H1 (cell line): ENCODE results near the gene PGF. TPM values are rescaled to one million over a fixed set of nuclear protein-coding genes. Genes with fewer than 3 reads are reported as not detected.
A peak's percentile ranks its signal among the peaks of the same experiment; 100 is the strongest.

ENCODE experiments used
- CTCF ChIA-PET: fragments of 300-600 bp; sonication (Branson Sonifier 250); formaldehyde crosslinking; loops from one replicate; lab custom pipeline; 2021; ENCODE audit not compliant: partially characterized antibody; lab: Charles Lee
- POLR2A ChIA-PET: fragments of 300-600 bp; sonication (Branson Sonifier 250); formaldehyde crosslinking; loops from one replicate; lab custom pipeline; 2021; ENCODE audit warnings: inconsistent platforms; ENCODE audit not compliant: partially characterized antibody; lab: Charles Lee
- DNase-seq, 2 experiments: peaks; one replicate each; pipeline versions ENCODE4 v3.0.0 to v3.0.0-alpha.2; 2010 to 2022; ENCODE audit warnings: low spot score in 2 of 2, low read depth in 1 of 2, mixed read lengths in 1 of 2
- FAIRE-seq: peaks from 2 replicates; lab custom pipeline; 2011; peaks lifted over from hg19 to GRCh38; lab: Jason Lieb, UNC
- H2AFZ ChIP-seq: 2 replicates; pipeline ENCODE4 v1.8.1; 2012; ENCODE audit warnings: low read length, inconsistent platforms
- H2AK5ac ChIP-seq: 2 replicates; pipeline ENCODE4 v1.6.1; 2013; ENCODE audit warnings: low read depth, low read length
- H2BK120ac ChIP-seq: replicated peaks from 2 replicates; pipeline ENCODE3; 2013; ENCODE audit warnings: low read depth, low read length, inconsistent platforms
- H2BK12ac ChIP-seq: 2 replicates; pipeline ENCODE4 v1.6.1; 2013; ENCODE audit warnings: low read depth, low read length
- H2BK15ac ChIP-seq: 2 replicates; pipeline ENCODE4 v1.6.1; 2013; ENCODE audit warnings: low read length
- H2BK20ac ChIP-seq: 2 replicates; pipeline ENCODE4 v1.6.1; 2013; ENCODE audit warnings: low read length
- H2BK5ac ChIP-seq: 2 replicates; pipeline ENCODE4 v1.6.1; 2013; ENCODE audit warnings: low read depth, low read length
- H3K14ac ChIP-seq: 2 replicates; pipeline ENCODE4 v1.6.1; 2013; ENCODE audit warnings: inconsistent platforms; ENCODE audit not compliant: insufficient read length
- H3K18ac ChIP-seq: 2 replicates; pipeline ENCODE4 v1.6.1; 2013; ENCODE audit warnings: low read length; ENCODE audit errors: extremely low read depth
- H3K23ac ChIP-seq: 2 replicates; pipeline ENCODE4 v1.6.1; 2013; ENCODE audit warnings: inconsistent platforms; ENCODE audit not compliant: insufficient read length
- H3K23me2 ChIP-seq: 2 replicates; pipeline ENCODE4 v1.6.1; 2013; ENCODE audit warnings: low read depth, low read length
- H3K27ac ChIP-seq: 2 replicates; pipeline ENCODE4 v1.6.1; 2011; ENCODE audit warnings: low read depth, low read length, inconsistent platforms
- H3K27me3 ChIP-seq, 4 experiments: replicated peaks in 1 of 4; 1 replicate in 1 of 4; 2 replicates in 3 of 4; pipeline versions ENCODE4 v1.6.1 to v1.8.1; 2011 to 2013; ENCODE audit warnings: low read length in 3 of 4, mild to moderate bottlenecking in 3 of 4, inconsistent platforms in 2 of 4, mixed read lengths in 2 of 4, moderate library complexity in 1 of 4; ENCODE audit not compliant: control insufficient read depth in 3 of 4, insufficient read depth in 3 of 4; ENCODE audit errors: extremely low read depth in 1 of 4
- H3K36me3 ChIP-seq, 4 experiments: 2 replicates each; pipeline versions ENCODE4 v1.6.1 to v1.8.1; 2011 to 2013; ENCODE audit warnings: mild to moderate bottlenecking in 4 of 4, low read length in 3 of 4, moderate library complexity in 2 of 4, control low read depth in 1 of 4, inconsistent platforms in 1 of 4; ENCODE audit not compliant: insufficient read depth in 4 of 4, control insufficient read depth in 2 of 4
- H3K4ac ChIP-seq: replicated peaks from 2 replicates; pipeline ENCODE3; 2013; ENCODE audit warnings: low read length, low read depth, mixed read lengths, inconsistent platforms; ENCODE audit not compliant: insufficient read length
- H3K4me1 ChIP-seq, 4 experiments: replicated peaks in 1 of 4; 1 replicate in 1 of 4; 2 replicates in 3 of 4; pipeline versions ENCODE4 v1.6.1 to v1.8.1; 2011 to 2013; ENCODE audit warnings: low read length in 3 of 4, inconsistent platforms in 2 of 4, mixed read lengths in 1 of 4; ENCODE audit not compliant: insufficient read depth in 4 of 4, control insufficient read depth in 3 of 4
- H3K4me2 ChIP-seq, 2 experiments: 2 replicates each; pipeline versions ENCODE4 v1.6.1 to v1.8.1; 2011 to 2013; ENCODE audit warnings: low read depth in 2 of 2, low read length in 2 of 2, control low read depth in 1 of 2, inconsistent platforms in 1 of 2, mild to moderate bottlenecking in 1 of 2; ENCODE audit not compliant: insufficient read depth in 1 of 2
- H3K4me3 ChIP-seq, 4 experiments: fragments of 200-600, 300-600 bp in 1 of 4; sonication (generic), shearing (Covaris generic), sonication (Bioruptor Twin) in 1 of 4; 2 replicates each; pipeline versions ENCODE4 v1.5.1 to v1.8.1; 2011 to 2016; ENCODE audit warnings: low read length in 4 of 4, low read depth in 3 of 4, control low read depth in 2 of 4, inconsistent platforms in 2 of 4, mild to moderate bottlenecking in 2 of 4, mixed read lengths in 1 of 4, moderate library complexity in 1 of 4; ENCODE audit not compliant: insufficient read depth in 2 of 4; ENCODE audit errors: extremely low read depth in 1 of 4
- H3K56ac ChIP-seq: replicated peaks from 2 replicates; pipeline ENCODE3; 2013; ENCODE audit warnings: low read depth, mild to moderate bottlenecking, mixed read lengths, low read length, inconsistent platforms; ENCODE audit not compliant: insufficient read length
- H3K79me1 ChIP-seq: 2 replicates; pipeline ENCODE4 v1.6.1; 2013; ENCODE audit warnings: low read depth, low read length, control low read depth
- H3K79me2 ChIP-seq, 2 experiments: 2 replicates each; pipeline versions ENCODE4 v1.6.1 to v1.8.1; 2012 to 2013; ENCODE audit warnings: low read length in 2 of 2, mild to moderate bottlenecking in 2 of 2, inconsistent platforms in 1 of 2; ENCODE audit not compliant: insufficient read depth in 2 of 2, control insufficient read depth in 1 of 2
- H3K9ac ChIP-seq, 4 experiments: replicated peaks in 1 of 4; 1 replicate in 1 of 4; 2 replicates in 3 of 4; pipeline versions ENCODE4 v1.6.1 to v1.8.1; 2011 to 2013; ENCODE audit warnings: low read depth in 3 of 4, low read length in 3 of 4, control low read depth in 2 of 4, mild to moderate bottlenecking in 2 of 4, moderate library complexity in 2 of 4, inconsistent platforms in 1 of 4; ENCODE audit errors: extremely low read depth in 1 of 4
- H3K9me3 ChIP-seq, 2 experiments: 2 replicates each; pipeline versions ENCODE4 v1.6.1 to v1.8.1; 2012 to 2013; ENCODE audit warnings: mild to moderate bottlenecking in 2 of 2, moderate library complexity in 2 of 2, control low read depth in 1 of 2, inconsistent platforms in 1 of 2, low read depth in 1 of 2, low read length in 1 of 2, mixed read lengths in 1 of 2; ENCODE audit not compliant: insufficient read depth in 2 of 2
- H4K20me1 ChIP-seq, 2 experiments: replicated peaks in 1 of 2; 2 replicates each; pipeline versions ENCODE3 to v1.8.1; 2011 to 2013; ENCODE audit warnings: inconsistent platforms in 2 of 2, low read length in 2 of 2, mild to moderate bottlenecking in 1 of 2; ENCODE audit not compliant: insufficient read depth in 2 of 2, control insufficient read depth in 1 of 2
- H4K5ac ChIP-seq: 2 replicates; pipeline ENCODE4 v1.6.1; 2013; ENCODE audit warnings: low read length, low read depth, mixed read lengths, inconsistent platforms; ENCODE audit not compliant: insufficient read length
- H4K8ac ChIP-seq: 2 replicates; pipeline ENCODE4 v1.8.0; 2013; ENCODE audit warnings: mild to moderate bottlenecking, moderate library complexity, low read length, inconsistent platforms; ENCODE audit not compliant: insufficient read depth; ENCODE audit errors: extremely low read depth
- H4K91ac ChIP-seq: replicated peaks from 2 replicates; pipeline ENCODE3; 2013; ENCODE audit warnings: low read length, mixed read lengths, inconsistent platforms; ENCODE audit not compliant: insufficient read length
- ASH2L ChIP-seq: fragments of 200-600, 300-600 bp; sonication (generic); IDR thresholded peaks from one replicate; pipeline ENCODE4 v1.7.1; 2017; ENCODE audit warnings: low read length
- CHD2 ChIP-seq: IDR thresholded peaks from 2 replicates; pipeline ENCODE4 v1.6.1; 2012; ENCODE audit warnings: low read length, improper control_type of control experiment
- EP300 ChIP-seq, 2 experiments: IDR thresholded peaks; 1 replicate in 1 of 2; 2 replicates in 1 of 2; pipeline ENCODE4 v1.6.1; 2011 to 2012; ENCODE audit warnings: low read depth in 2 of 2, low read length in 2 of 2, mild to moderate bottlenecking in 2 of 2, borderline replicate concordance in 1 of 2, inconsistent platforms in 1 of 2, moderate library complexity in 1 of 2
- EZH2 ChIP-seq: fragments of 200-600 bp; sonication (generic); IDR thresholded peaks from 2 replicates; pipeline ENCODE4 v1.7.1; 2012; ENCODE audit warnings: low read depth, mild to moderate bottlenecking, moderate library complexity, low read length, inconsistent platforms; ENCODE audit not compliant: severe bottlenecking
- KDM5A ChIP-seq: fragments of 200-600 bp; IDR thresholded peaks from 2 replicates; pipeline ENCODE4 v1.7.1; 2012; ENCODE audit warnings: mild to moderate bottlenecking, low read length, inconsistent platforms, mixed read lengths
- RAD21 ChIP-seq, 2 experiments: IDR thresholded peaks in 1 of 2; conservative IDR thresholded peaks in 1 of 2; 2 replicates each; pipeline ENCODE4 v1.6.1; 2011; ENCODE audit warnings: low read depth in 2 of 2, low read length in 2 of 2, improper control_type of control experiment in 1 of 2, inconsistent platforms in 1 of 2, mild to moderate bottlenecking in 1 of 2, moderate library complexity in 1 of 2
- SP1 ChIP-seq: IDR thresholded peaks from 2 replicates; pipeline ENCODE4 v1.6.1; 2011; ENCODE audit warnings: low read depth, low read length
- SP2 ChIP-seq: IDR thresholded peaks from 2 replicates; pipeline ENCODE4 v1.6.1; 2012; ENCODE audit warnings: mild to moderate bottlenecking, low read length, inconsistent platforms
- SRF ChIP-seq: IDR thresholded peaks from 2 replicates; pipeline ENCODE4 v1.6.1; 2011; ENCODE audit warnings: mild to moderate bottlenecking, low read depth, low read length, moderate library complexity
- TAF1 ChIP-seq: IDR thresholded peaks from 2 replicates; pipeline ENCODE4 v1.6.1; 2011; ENCODE audit warnings: mild to moderate bottlenecking, low read depth, low read length
- WGBS, 2 experiments: shearing (Covaris generic) in 1 of 2; methylation state at CpG; one replicate each; pipeline versions ENCODE4 v1.1.6 to v1.1.7; 2013 to 2015; ENCODE audit warnings: low lambda C conversion rate in 2 of 2, mixed read lengths in 2 of 2, inconsistent platforms in 1 of 2, low coverage in 1 of 2, missing lambda C conversion rate in 1 of 2; ENCODE audit not compliant: insufficient replicate concordance in 2 of 2, insufficient coverage in 1 of 2, insufficient read length in 1 of 2; ENCODE audit errors: extremely low coverage in 1 of 2, missing lambda C conversion rate in 1 of 2; 5-methylcytosine and 5-hydroxymethylcytosine counted together
- polyA plus RNA-seq, 7 experiments: library from polyadenylated mRNA; depleted of rRNA in 3 of 7; stranded (reverse) in 5 of 7; unstranded in 2 of 7; fragments of >200 nt in 5 of 7; fragments of 200-250 nt in 2 of 7; gene quantifications; 1 replicate in 5 of 7; 2 replicates in 1 of 7; 4 replicates in 1 of 7; pipeline versions ENCODE4 v1.2.1 to v1.2.3, GENCODE V29; 2011 to 2013; ENCODE audit warnings: missing spikeins in 2 of 7, mixed read lengths in 2 of 7
- total RNA-seq: library from RNA; stranded (reverse); fragmentation: NEBNext Ultra II Directional; extraction: Animal tissue kit (Norgen Biotek cat#: 25700); gene quantifications from 2 replicates; pipeline ENCODE4 v1.2.1, GENCODE V29; 2021
- TF ChIP-seq, protein P1 (sequence below): IDR thresholded peaks from 2 replicates; pipeline ENCODE4 v1.6.1; 2011; ENCODE audit warnings: low read length, improper control_type of control experiment
- TF ChIP-seq, protein P2 (sequence below): IDR thresholded peaks from 2 replicates; pipeline ENCODE4 v1.6.1; 2012; ENCODE audit warnings: inconsistent platforms

PGF gene
- total and polyA plus RNA-seq, 2 of the 8 experiments (the other 6 are each of a cell fraction or from before 2014, with no cell fraction given): 2.1 to 4.1 TPM

DNA sequence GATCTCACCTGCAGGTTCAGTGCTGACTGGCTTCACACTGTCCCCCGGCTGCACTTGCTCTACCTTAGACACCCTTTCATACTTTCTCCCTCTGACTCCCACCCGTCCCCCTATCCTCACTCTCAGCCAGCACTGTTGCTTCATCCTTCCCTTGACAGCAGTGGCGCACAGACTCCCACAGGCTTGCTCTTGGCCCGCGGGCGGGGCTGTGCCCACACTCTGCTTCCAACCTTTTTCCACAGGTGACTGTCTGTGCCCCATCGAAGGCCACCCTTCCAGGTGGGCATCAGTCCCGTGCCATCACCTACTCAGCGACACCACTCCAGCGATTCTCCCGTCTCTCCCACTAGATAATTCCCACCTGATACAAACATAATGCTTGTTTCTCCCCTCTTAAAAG is 31.3 kb downstream of the PGF start:
- H2BK12ac ChIP-seq: no peak overlapping the region
- POLR2A ChIA-PET: interaction anchor here (1.3 to 3.6 kb wide), 5 partner anchors 11 to 21 kb away, joined by 4 to 16 read pairs (median 12); no protein-coding TSS in a partner anchor
- 89% methylated on average over 11 of the region's 11 CpGs; no CpG with 5 or more reads in 1 of the 2 experiments for WGBS, 2 experiments
- peak overlapping the region; percentile 89 for H4K8ac ChIP-seq
- no peak overlapping the region for H3K9ac ChIP-seq
- H4K5ac ChIP-seq: no peak overlapping the region
- H3K79me2 ChIP-seq: no peaks in the 10 kb centered on the region
- no peak overlapping the region for H3K56ac ChIP-seq
- no peak overlapping the region for H2AFZ ChIP-seq
- H3K4me1 ChIP-seq: no peaks in the 10 kb centered on the region
- peak overlapping the region; percentile 72; the same call in 1 of the 2 replicates for H2BK15ac ChIP-seq
- peaks cover 2% of the 10 kb centered on the region; the same call in 1 of the 2 replicates for H3K23me2 ChIP-seq
- H2AK5ac ChIP-seq: no peak overlapping the region
- H3K27ac ChIP-seq: no peak overlapping the region
- no peak overlapping the region for H2BK5ac ChIP-seq
- CTCF ChIA-PET: interaction anchor here (1.5 to 2.5 kb wide), 4 partner anchors 10 to 64 kb away, joined by 4 to 15 read pairs (median 6); no protein-coding TSS in a partner anchor
- H3K4me2 ChIP-seq: peak overlapping the region in 1 of 2 experiments; percentile 61; a peak in 1 of 4 replicates
- no peak overlapping the region for H3K4me3 ChIP-seq
- no peak overlapping the region for H3K18ac ChIP-seq
- H3K23ac ChIP-seq: no peak overlapping the region
- no peaks in the 10 kb centered on the region for H4K20me1 ChIP-seq
- H2BK120ac ChIP-seq: no peak overlapping the region
- no peaks in the 10 kb centered on the region for H3K79me1 ChIP-seq
- H3K27me3 ChIP-seq: 0 out of 7 replicates have a peak, but pooled peaks cover 0 to 2% (median 0%) of the 10 kb centered on the region in 4 experiments
- no peak overlapping the region for H3K14ac ChIP-seq
- H3K9me3 ChIP-seq: no peaks in the 10 kb centered on the region
- DNase-seq (no peak), FAIRE-seq (no peak)
- no peak overlapping the region for H4K91ac ChIP-seq
- no peak overlapping the region for H3K4ac ChIP-seq
- H2BK20ac ChIP-seq: no peak overlapping the region
- peaks cover 0 to 3% (median 0%) of the 10 kb centered on the region in 4 experiments; a peak in 3 of 8 replicates for H3K36me3 ChIP-seq
- TF ChIP-seq CHD2: no peak
- no peak for TF ChIP-seq SP1
- no peak for TF ChIP-seq KDM5A
- no peak for TF ChIP-seq EZH2
- no peak for TF ChIP-seq TAF1
- TF ChIP-seq, protein P1, sequence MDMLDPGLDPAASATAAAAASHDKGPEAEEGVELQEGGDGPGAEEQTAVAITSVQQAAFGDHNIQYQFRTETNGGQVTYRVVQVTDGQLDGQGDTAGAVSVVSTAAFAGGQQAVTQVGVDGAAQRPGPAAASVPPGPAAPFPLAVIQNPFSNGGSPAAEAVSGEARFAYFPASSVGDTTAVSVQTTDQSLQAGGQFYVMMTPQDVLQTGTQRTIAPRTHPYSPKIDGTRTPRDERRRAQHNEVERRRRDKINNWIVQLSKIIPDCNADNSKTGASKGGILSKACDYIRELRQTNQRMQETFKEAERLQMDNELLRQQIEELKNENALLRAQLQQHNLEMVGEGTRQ: no peak
- TF ChIP-seq SRF: no peak
- TF ChIP-seq, protein P2, sequence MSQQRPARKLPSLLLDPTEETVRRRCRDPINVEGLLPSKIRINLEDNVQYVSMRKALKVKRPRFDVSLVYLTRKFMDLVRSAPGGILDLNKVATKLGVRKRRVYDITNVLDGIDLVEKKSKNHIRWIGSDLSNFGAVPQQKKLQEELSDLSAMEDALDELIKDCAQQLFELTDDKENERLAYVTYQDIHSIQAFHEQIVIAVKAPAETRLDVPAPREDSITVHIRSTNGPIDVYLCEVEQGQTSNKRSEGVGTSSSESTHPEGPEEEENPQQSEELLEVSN: no peak
- no peak for TF ChIP-seq RAD21 (IDR thresholded peaks at IDR 0.05 in 1 of 2, conservative IDR thresholded peaks at IDR 0.05 in 1 of 2; ENCODE audit: low read depth in 2 of 2, low read length in 2 of 2)
- no peak for TF ChIP-seq SP2
- TF ChIP-seq ASH2L: no peak
- TF ChIP-seq EP300 (IDR thresholded peaks at IDR 0.05; ENCODE audit: borderline replicate concordance in 1 of 2, low read depth in 2 of 2, low read length in 2 of 2): no peak
